Stimulated activated CD4-positive, alpha-beta T cell treated with anti-CD3 and anti-CD28 coated beads, Interleukin-15, amount 100 ng/mL, for 48 hours (primary cell): ENCODE data around the gene C1orf21.

ENCODE experiments used
- DNase-seq, 2 donors: peaks; one replicate each; pipeline ENCODE4 v3.0.0-alpha.2; 2020; ENCODE audit warnings: low read depth in 2 of 2

Gene C1orf21

GRCh38 chr1:184513966-184514365, 127.1 kb downstream of the C1orf21 start:
- DNase-seq = no peak

DNA sequence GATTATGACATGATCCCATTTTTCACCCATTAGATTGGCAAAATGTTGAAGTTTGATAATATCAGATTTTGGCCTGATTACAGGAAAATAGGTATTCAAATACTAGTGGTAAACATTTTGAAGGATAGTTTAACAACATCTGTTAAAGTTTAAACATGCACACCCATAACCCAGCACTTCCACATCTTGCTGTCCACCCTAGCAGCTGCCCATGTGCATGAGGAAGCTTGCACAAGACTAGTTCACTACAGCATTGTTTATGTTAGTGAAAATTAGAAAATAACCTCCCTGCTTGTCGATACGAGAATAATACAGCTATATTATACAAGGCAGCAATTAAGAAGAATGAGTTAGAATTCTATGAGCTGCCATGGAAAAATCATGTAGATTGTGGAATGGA, 127.6 kb downstream of the C1orf21 start:
- no peak for DNase-seq

GRCh38 chr1:184517130-184517529, 130.3 kb downstream of the C1orf21 start:
- no peak for DNase-seq

- DNase-seq = no peak
These were observed 132.0 kb downstream of the C1orf21 start for GRCh38 chr1:184518736-184519357.

- no peak for DNase-seq
These were observed 133.5 kb downstream of the C1orf21 start for GRCh38 chr1:184520336-184520735.

DNA sequence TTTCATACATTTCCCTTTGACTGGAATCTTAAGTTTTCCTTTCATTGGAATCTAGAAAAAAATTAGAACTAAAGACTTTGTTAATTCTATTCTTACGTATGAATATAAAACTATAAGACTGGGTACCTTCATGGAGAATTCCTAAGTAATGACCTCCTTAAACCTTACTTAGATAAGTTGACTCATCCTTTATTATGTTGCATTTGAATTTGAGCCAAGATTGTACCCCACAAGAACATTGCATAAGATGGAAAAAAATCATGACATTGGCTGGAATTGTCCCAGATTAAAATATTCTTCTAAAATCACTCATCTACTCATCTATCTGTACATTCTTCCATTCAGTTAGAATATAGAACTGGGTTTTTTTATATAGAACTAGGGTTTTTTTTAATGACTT, 137.4 kb downstream of the C1orf21 start:
- no peak for DNase-seq

GRCh38 chr1:184527402-184527801, 140.6 kb downstream of the C1orf21 start:
- DNase-seq = no peak

GRCh38 chr1:184530226-184530625, 143.4 kb downstream of the C1orf21 start:
- no peak for DNase-seq

GRCh38 chr1:184531296-184531695, 144.5 kb downstream of the C1orf21 start:
- DNase-seq = no peak

- DNase-seq = no peak
These were observed 145.4 kb downstream of the C1orf21 start for GRCh38 chr1:184532199-184532598.

GRCh38 chr1:184533049-184533448, 146.2 kb downstream of the C1orf21 start:
- DNase-seq = no peak

GRCh38 chr1:184533915-184534314, 147.1 kb downstream of the C1orf21 start:
- no peak for DNase-seq

- DNase-seq = no peak
These were observed 147.9 kb downstream of the C1orf21 start for GRCh38 chr1:184534690-184535089.

DNA sequence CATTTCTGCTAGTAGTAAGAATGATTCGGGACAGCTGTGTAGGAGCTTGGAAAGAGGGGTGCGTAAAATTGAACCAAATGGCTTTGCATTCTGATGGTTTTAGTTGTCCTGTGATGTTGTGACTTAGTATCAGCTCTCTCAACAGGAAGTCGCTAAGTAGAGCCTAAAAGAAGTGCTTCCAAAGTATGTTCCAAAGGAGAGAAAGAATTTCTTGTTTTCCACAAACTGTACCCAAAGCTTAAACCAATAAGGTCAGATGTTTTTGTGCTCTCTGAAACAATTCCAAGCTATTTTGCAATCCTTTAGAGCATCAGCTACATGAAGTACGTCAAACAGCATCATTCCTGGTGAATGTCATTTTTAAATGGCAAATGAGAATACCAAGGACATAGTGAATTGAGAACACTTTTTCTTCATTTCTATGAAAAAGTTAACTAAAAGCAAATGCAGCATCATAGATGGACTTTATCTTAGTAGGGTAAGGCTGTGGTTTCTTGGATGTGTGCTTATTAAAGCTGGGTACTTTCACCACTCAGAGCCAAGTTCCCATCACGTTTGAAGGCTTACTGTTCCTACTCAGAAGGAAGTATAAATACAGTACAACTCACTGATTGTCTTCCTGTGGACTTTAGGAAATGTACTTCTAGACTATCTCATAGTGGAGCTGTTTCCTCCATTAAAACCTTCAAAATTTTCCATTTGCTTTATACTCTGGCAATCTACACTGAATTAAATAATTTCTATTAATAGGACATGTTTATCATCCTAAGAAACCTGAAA, 148.6 kb downstream of the C1orf21 start:
- no peak for DNase-seq

DNA sequence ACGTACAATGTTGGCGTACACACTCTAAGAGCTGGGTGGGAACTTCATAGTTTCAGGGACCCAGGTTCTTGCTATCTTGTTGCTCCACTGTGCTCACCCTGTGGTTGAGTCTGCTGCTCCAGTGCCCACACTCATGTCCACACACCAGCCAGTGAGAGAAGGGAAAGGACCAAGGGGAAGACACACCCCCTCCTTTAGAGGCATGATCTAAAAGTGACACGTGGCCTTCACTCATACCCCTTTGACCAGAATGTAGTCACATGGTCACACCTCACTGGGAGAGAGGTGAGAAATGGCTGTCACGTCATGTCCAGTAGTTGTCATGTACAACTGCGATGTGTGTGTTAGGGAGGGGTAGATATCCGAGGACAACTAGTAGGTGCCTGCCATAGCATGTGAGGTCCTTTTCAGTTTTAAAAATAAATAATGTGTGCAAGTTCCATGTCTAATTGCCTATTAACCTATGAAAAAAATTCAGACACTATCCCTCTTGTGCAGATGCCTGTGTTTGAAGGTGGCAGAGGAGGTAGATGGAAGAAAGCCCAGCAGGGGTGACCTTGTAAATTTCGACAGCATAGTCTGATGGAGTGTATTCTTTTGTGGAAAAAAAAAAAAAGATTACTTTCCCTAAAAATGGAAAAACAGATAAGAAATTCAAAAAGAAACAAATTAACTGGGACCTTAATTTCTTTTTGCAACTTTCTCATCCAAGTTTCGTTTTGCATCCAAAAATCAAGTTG, 149.6 kb downstream of the C1orf21 start:
- DNase-seq = no peak

DNA sequence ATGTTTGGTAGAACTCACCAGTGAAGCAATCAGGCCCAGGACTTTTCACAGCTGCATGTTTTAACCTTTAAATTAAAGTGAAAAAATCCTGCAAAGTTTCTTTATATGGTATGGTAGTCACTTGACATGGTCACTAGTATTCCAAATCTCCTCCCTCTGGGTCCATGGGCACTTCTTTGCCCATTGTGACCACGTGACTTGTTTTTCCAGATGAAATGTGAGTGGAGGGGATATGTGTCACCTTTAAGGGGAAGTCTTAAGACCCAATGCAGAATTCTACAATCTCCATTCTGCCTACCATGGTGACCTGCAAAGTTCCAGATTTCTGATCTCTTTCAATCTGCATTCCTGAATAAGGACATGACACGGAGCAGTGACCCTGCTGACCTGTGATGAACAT, 152.8 kb downstream of the C1orf21 start:
- no peak for DNase-seq

- no peak for DNase-seq
These were observed 154.8 kb downstream of the C1orf21 start for GRCh38 chr1:184541537-184542152.

- DNase-seq = no peak
These were observed 155.5 kb downstream of the C1orf21 start for GRCh38 chr1:184542291-184542690.

DNA sequence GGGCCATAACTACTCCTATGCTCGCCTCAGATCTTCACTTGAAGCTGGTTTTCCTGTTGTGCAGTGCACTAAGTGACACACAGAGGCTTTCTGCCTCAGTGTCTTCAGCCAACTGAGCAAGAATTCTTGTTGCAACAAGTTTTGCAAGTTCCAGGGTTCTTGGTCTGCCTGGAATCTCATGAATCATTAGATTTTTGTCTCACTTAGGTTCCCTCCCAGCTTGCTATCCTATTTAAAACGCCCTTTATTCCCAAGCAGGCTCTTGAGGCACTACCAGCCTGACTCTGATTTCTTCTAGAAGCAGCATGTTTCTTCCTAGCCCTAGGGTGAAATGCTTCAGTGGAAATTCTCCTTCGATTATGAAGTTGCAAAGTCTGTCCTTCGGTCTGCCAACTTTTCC, 158.8 kb downstream of the C1orf21 start:
- no peak for DNase-seq

GRCh38 chr1:184552446-184552845, 165.6 kb downstream of the C1orf21 start:
- no peak for DNase-seq

DNA sequence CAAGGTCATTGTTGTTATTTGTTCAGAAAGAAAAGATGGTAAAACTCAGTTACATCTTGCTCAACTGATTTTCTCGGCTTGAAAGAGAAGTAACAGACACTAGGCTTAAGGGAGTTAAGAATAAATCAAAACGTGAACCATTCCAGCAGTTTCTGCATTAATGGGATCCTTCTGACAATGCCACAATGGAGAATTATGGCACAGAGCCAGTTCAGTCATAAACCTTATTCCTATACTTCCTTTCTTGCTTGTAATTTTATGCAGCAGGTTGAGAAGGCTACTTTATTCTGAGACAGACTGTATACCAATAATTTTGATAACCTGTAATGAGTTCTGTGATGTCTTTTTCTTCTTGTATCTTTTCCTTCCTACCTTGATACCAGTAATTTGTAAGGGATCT, 167.0 kb downstream of the C1orf21 start:
- no peak for DNase-seq
